ENCODE measurements around the gene LRP3.

DNA sequence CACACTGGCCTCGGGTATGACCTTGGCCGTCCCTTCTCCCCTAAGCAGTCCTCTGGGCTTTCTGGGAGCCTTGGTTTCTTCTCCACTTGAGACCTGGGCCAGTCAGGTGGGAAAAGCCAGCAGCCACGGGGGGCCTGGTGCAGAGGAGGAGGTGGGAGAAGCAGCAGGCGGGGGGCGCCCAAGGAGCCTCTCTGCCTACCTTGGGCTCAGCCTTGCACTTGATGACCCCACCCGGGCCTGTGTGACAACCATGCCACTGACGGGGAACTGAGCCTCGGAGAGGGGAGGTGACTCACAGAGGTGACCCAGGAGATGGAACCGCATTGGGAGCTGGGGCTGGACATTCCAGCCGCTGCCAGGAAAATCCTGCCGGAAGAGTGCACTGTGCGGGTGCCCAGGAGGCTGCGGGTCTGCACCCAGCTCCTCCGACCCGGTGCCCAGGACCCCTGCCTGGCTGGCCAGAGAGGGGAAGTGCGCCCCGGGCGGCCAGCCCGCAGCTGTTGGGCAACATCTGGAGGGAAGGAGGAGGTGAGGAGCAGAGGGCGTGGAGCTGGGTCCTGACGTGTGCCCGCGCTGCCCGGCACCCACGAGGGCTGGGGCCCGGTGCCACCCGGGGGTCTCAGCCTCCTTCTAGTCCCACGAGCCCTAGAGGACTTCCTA, 55.0 kb downstream of the LRP3 start:
- TF ChIP-seq, protein P1, sequence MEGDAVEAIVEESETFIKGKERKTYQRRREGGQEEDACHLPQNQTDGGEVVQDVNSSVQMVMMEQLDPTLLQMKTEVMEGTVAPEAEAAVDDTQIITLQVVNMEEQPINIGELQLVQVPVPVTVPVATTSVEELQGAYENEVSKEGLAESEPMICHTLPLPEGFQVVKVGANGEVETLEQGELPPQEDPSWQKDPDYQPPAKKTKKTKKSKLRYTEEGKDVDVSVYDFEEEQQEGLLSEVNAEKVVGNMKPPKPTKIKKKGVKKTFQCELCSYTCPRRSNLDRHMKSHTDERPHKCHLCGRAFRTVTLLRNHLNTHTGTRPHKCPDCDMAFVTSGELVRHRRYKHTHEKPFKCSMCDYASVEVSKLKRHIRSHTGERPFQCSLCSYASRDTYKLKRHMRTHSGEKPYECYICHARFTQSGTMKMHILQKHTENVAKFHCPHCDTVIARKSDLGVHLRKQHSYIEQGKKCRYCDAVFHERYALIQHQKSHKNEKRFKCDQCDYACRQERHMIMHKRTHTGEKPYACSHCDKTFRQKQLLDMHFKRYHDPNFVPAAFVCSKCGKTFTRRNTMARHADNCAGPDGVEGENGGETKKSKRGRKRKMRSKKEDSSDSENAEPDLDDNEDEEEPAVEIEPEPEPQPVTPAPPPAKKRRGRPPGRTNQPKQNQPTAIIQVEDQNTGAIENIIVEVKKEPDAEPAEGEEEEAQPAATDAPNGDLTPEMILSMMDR (IDR thresholded peaks at IDR 0.05; ENCODE audit: low read length), result no peak
- TF ChIP-seq EZH2 (IDR thresholded peaks at IDR 0.05; ENCODE audit: borderline replicate concordance, low read length), result no peak
